KOPT-K1 (cell line): ENCODE measurements around the gene IRF8.
"Not testable (repeated sequence)": the region's sequence is repeated elsewhere in the genome, so short reads cannot be mapped to it uniquely, and the experiment has no call there.

Source experiments
- H3K27ac ChIP-seq: fragments of 200-600 bp; sonication (generic); 2 replicates; pipeline ENCODE4 v1.5.1; 2016; ENCODE audit warnings: antibody characterized with exemption, mild to moderate bottlenecking, low read depth, low read length; ENCODE audit not compliant: poor library complexity, severe bottlenecking
- H3K36me3 ChIP-seq: fragments of 200-600 bp; sonication (generic); 2 replicates; pipeline ENCODE4 v1.5.1; 2017; ENCODE audit warnings: antibody characterized with exemption, mild to moderate bottlenecking, low read length, moderate library complexity; ENCODE audit not compliant: insufficient read depth
- H3K9me3 ChIP-seq: fragments of 200-600 bp; sonication (generic); 2 replicates; pipeline ENCODE4 v1.5.1; 2017; ENCODE audit warnings: antibody characterized with exemption, low read length, mild to moderate bottlenecking; ENCODE audit not compliant: insufficient read depth, poor library complexity, severe bottlenecking

Gene IRF8

GRCh38 chr16:85926370-85926769, 27.4 kb downstream of the IRF8 start:
- no peaks in the 10 kb centered on the region for H3K9me3 ChIP-seq
- no peaks in the 10 kb centered on the region for H3K36me3 ChIP-seq
- no peak overlapping the region for H3K27ac ChIP-seq

DNA sequence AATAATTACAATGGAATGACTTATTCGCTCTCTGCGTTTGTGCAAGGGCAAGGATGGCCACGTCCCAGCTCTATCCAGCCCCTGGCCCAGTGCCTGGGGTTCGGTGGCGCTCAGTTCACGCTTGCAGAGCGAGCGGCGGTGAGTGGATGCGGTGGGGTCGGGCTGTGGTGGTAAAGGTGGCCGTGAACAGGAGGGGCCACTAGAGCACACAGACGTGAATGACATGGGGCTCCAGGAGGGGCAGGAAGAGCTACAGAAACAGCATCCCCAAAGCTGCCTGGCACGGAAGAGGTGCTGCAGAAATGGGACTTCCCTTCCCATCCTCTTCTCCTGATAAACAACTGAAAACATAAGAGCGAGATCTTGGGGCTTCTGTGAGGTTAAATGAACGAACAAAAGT, 28.4 kb downstream of the IRF8 start:
- no peak overlapping the region for H3K27ac ChIP-seq
- no peaks in the 10 kb centered on the region for H3K9me3 ChIP-seq
- H3K36me3 ChIP-seq: no peaks in the 10 kb centered on the region

DNA sequence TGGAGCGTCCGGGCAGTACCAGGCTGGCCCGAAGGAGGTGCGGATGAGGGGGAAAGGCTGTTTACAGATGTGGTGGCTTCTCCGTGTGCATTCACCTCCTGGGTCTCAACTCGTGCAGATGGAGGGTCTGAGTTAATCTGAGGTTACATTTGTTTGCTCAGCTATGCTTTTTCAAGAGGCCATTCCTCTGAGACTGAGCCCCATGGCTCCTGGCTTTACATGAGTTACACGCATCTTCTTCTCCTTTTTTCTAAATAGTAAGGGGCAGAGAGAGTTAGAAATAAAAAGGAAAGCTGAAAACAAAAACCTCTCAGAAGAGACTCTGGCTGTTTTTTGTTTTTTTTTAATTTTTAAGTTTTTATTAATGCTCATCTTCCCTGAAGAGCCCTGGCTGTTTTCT, 29.0 kb downstream of the IRF8 start:
- Histone ChIP-seq H3K27ac (no peak overlapping the region), H3K9me3 (no peaks in the 10 kb centered on the region), H3K36me3 (no peaks in the 10 kb centered on the region)

DNA sequence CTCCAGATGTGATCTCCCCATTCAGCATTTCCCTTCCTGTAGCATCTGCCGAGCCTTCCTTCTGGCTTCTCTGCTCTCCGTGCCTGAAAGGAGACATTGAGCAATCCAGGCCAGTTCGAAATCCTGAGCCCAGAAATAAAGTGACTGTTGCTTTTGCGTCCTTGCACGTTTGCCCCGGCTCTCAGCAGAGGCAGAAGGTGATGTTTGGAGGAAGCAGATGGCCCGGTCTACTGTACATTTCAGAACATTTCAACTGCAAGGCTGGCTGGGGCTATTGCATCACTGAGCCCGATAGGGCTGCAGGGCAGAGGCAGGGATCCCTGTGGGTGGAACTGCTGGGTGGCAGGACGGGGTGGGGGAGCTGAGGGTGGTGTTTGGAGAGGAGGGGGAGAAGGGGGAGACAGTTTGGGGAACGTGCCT, 29.4 kb downstream of the IRF8 start:
- Histone ChIP-seq H3K9me3 (no peaks in the 10 kb centered on the region), H3K27ac (no peak overlapping the region), H3K36me3 (no peaks in the 10 kb centered on the region)

GRCh38 chr16:85929259-85929721, 30.3 kb downstream of the IRF8 start:
- Histone ChIP-seq H3K27ac (no peak overlapping the region), H3K9me3 (no peaks in the 10 kb centered on the region), H3K36me3 (no peaks in the 10 kb centered on the region)

GRCh38 chr16:85930301-85930700, 31.3 kb downstream of the IRF8 start:
- no peaks in the 10 kb centered on the region for H3K36me3 ChIP-seq
- no peak overlapping the region for H3K27ac ChIP-seq
- H3K9me3 ChIP-seq: no peaks in the 10 kb centered on the region

GRCh38 chr16:85931596-85932402, 32.8 kb downstream of the IRF8 start:
- Histone ChIP-seq H3K27ac (no peak overlapping the region), H3K36me3 (no peaks in the 10 kb centered on the region), H3K9me3 (no peaks in the 10 kb centered on the region)

DNA sequence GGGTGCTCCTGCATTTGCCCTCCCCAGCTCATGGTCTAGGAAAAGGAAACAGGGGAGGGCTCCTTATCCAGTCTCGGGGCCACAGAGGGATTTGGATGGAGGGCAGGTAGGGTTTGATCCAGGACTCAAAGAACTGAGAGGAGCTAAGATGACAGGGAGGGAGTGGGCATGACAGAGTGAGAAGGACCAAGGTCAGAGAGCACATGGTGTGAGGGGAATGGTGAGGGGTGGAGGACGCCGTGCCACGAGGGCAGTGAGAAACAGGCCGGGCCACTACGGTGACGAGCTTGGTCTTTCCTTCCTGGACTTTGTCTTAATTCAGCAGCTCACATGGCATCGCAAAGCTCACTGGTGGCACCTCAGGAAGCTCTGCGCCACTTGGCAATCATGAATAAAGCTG, 35.2 kb downstream of the IRF8 start:
- Histone ChIP-seq H3K36me3 (no peaks in the 10 kb centered on the region), H3K27ac (no peak overlapping the region)

DNA sequence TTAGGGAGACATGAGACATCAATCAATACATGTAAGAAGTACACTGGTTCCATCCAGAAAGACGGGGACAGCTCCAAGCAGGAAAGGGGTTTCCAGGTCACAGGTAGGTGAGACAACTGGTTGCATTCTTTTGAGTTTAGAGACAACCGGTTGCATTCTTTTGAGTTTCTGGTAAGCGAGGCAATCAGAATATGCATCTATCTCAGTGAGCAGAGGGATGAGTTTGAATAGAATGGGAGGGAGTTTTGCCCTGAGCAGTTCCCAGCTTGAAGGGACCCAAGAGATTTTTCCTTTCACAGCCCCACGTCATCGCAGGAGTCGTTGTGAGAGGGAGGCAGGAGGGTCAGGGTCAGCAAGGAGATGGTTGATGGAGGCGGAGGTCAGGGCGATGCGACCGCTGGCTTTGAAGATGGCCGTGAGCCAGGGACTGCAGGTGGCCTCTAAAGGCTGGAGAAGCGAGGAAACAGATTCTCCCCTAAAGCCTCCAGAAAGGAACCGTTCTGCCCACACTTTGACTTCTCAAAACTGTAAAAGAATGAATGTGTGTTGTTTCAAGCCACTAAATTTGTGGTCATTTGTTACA, 36.5 kb downstream of the IRF8 start:
- no peak overlapping the region for H3K27ac ChIP-seq
- no peaks in the 10 kb centered on the region for H3K36me3 ChIP-seq
- H3K9me3 ChIP-seq: no peaks in the 10 kb centered on the region

More for the DNA sequence above, 35.2 kb downstream of the IRF8 start:
- no peaks in the 10 kb centered on the region for H3K9me3 ChIP-seq

DNA sequence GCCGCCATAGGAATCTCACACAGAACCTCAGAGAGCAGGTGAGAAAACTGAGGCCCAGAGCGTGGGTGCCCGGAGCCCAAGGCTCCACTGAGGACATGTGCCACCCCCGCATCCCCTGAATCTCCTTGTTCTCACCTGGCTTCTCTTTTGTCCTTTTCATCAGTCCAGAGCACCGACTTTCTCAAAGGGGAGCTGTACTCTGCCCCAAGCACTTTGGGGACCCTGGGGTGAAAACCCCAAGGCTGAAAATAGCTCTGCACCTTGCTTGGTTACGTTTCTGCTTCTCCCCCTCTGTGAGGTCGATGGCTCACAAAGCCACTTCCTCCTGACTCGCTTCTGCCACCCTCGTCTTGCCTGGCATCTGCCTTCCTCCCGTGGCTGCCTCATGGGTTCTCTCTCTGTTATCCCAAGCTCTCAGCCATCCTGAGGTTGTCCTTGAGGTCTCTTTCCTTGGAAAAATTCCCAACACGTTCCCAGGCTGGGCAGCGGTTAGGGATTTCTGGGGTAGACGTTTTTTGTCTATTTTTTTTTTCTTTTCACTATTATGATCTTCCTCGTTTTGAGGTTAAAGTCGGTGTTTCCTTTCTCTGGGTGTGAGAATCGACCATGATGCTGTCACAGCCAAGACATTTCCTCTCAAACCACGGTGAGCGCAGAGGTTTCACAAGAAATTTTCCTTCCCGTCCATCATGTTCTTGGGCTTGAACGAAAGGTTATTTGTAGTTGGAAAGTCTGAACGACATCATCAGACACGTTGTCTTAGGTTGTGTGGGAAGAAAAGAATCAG, 37.2 kb downstream of the IRF8 start:
- no peaks in the 10 kb centered on the region for H3K36me3 ChIP-seq
- no peaks in the 10 kb centered on the region for H3K9me3 ChIP-seq
- no peak overlapping the region for H3K27ac ChIP-seq

- no peaks in the 10 kb centered on the region for H3K9me3 ChIP-seq
- no peaks in the 10 kb centered on the region for H3K36me3 ChIP-seq
- H3K27ac ChIP-seq: no peak overlapping the region
Measured at GRCh38 chr16:85936816-85937215, 37.9 kb downstream of the IRF8 start.

DNA sequence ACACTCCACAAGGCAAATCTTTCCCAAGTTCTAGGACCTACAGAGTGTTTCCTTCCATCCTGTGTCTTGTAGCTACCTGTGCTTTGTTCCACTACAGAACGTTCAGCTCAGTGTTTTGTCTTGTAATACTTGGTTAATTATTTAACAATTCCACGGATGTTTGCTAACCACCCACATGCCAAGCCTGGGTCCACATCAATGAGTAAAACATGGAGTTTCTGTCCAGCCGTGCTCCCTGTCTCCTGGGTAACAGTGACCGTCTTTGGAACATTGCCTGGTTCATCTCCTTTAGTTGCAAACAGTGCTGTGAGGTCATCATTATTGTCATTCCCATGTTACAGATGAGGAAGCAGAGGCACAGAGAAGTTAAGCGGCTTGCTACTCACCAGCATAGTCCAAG, 41.3 kb downstream of the IRF8 start:
- H3K36me3 ChIP-seq: no peaks in the 10 kb centered on the region
- no peaks in the 10 kb centered on the region for H3K9me3 ChIP-seq
- H3K27ac ChIP-seq: no peak overlapping the region

DNA sequence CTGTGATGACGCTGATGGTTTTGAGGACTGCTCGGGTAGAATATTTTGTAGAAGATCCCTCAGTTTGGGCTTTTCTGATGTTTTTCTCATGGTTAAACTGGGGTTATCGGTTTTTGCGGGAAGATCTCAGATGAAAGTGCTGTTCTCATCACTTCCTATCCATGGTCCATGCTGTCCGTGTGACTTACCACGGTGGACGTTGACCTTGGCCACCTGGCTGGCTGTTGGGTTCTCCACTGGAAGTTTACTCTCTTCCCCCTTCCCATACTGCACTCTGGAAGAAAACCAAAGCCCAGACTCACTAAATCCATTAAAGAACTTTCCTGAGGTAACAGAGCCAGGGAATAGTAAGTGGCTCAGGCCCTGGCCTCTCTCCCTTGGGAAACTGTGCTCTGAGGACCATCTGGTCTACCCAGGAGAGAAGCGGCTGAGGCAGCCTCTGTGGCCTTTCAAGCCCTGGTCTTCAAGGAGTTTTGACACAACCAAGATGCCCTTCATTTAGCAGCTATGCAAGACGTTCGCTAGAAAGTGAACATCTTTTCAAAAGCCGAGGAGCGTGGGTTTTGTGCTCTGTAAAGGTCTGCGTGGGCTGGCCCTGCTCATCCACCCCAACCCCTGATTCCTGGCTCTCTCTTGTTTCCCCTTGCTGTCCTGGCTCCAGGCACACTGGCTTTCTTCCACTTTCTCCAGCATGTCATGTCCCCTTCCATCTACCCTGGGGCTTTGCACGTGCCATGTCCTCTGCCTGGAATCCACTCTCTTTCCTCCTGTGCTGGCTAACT, 43.1 kb downstream of the IRF8 start:
- no peaks in the 10 kb centered on the region for H3K36me3 ChIP-seq
- H3K27ac ChIP-seq: no peak overlapping the region
- no peaks in the 10 kb centered on the region for H3K9me3 ChIP-seq

DNA sequence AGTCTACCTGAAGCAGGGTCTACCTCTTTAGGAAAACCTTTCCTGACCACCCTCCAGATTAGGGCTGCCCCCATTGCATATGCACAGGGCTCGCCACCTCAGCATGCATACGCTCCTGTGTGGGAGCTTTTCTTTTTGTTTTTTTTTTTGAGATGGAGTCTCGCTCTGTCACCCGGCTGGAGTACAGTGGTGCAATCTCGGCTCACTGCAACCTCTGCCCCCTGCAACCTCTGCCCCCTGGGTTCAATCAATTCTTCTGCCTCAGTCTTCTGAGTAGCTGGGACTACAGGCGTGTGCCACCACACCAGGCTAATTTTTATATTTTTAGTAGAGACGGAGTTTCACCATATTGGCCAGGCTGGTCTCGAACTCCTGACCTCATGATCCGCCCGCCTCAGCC, 43.7 kb downstream of the IRF8 start:
- H3K27ac ChIP-seq, H3K9me3 ChIP-seq, H3K36me3 ChIP-seq: not testable (repeated sequence)

DNA sequence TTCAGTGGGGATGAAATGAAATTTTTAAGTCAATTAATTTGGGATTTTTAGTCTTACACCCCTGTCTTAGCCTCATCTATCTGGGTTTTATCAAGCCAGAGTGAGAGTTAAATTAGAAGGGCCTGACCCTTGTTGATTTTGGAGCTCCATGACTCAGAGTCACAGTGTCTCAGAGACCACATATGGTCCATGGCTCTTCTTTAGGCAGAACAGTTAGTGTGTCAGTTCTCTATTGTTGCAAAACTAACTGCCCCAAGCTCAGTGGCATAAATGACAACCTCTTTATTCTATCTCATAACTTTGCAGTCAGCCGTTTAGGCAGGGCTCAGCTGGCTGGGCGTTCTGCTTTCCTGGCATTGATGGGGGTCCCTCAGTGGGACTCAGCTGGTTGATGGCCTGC, 44.7 kb downstream of the IRF8 start:
- Histone ChIP-seq H3K36me3 (no peaks in the 10 kb centered on the region), H3K9me3 (no peaks in the 10 kb centered on the region), H3K27ac (no peak overlapping the region)
